HCT116 (cell line): ENCODE data around the gene LEFTY2. TPM values are rescaled to one million over a fixed set of nuclear protein-coding genes. Genes with fewer than 3 reads are reported as not detected.

Experiments
- ATAC-seq: fragments of 200-7000 bp; cut with Tn5 transposase; 2 replicates; pipeline ENCODE4 v1.9.1; 2020; ENCODE audit warnings: mild to moderate bottlenecking, moderate library complexity
- BruUV-seq: library from RNA; stranded (reverse); fragments of 400-500 nt; replicated peaks from 2 replicates; lab custom pipeline; 2021; lab: Mats Ljungman, UMichigan
- CTCF ChIA-PET: fragments of 300-600 bp; sonication (Branson Sonifier 250); formaldehyde crosslinking; loops from one replicate; lab custom pipeline; 2021; ENCODE audit warnings: antibody characterized with exemption; lab: Charles Lee
- POLR2A ChIA-PET: fragments of 300-600, 350-600 bp; sonication (Branson Sonifier 250); formaldehyde crosslinking; loops from one replicate; lab custom pipeline; 2021; ENCODE audit warnings: antibody characterized with exemption; lab: Charles Lee
- RAD21 ChIA-PET, 2 experiments: fragments of 300-600 bp; sonication (Branson Sonifier 250); formaldehyde crosslinking; loops; one replicate each; lab custom pipeline; 2023; ENCODE audit warnings: low total read pairs in 2 of 2; ENCODE audit not compliant: uncharacterized antibody in 2 of 2, unreplicated experiment in 2 of 2, low non-redundant PET in 1 of 2; lab: Charles Lee
- DNase-seq: peaks from one replicate; pipeline ENCODE4 v3.0.0-alpha.2; 2010; ENCODE audit warnings: low read depth, low spot score
- H2AFZ ChIP-seq: fragments of 200-600 bp; shearing (Covaris generic), sonication (generic); 2 replicates; pipeline ENCODE4 v1.6.1; 2017; ENCODE audit warnings: low read depth, mixed run types, mixed read lengths, antibody characterized with exemption, low read length; ENCODE audit not compliant: poor library complexity, severe bottlenecking
- H3K27ac ChIP-seq: 2 replicates; pipeline ENCODE4 v1.5.1; 2012; ENCODE audit warnings: low read depth, low read length
- H3K27me3 ChIP-seq: fragments of 200-600 bp; sonication (generic); 2 replicates; pipeline ENCODE4 v1.6.1; 2016; ENCODE audit warnings: mixed run types, low read length, mixed read lengths; ENCODE audit not compliant: insufficient read depth
- H3K36me3 ChIP-seq, 2 experiments: fragments of 200-500 bp in 1 of 2; fragments of 200-600 bp in 1 of 2; sonication (Bioruptor generic) in 1 of 2; sonication (generic) in 1 of 2; 2 replicates each; pipeline versions ENCODE4 v1.5.1 to v1.6.1; 2014 to 2016; ENCODE audit warnings: low read length in 2 of 2, inconsistent platforms in 1 of 2, mixed read lengths in 1 of 2, mixed run types in 1 of 2; ENCODE audit not compliant: insufficient read depth in 2 of 2, control insufficient read depth in 1 of 2
- H3K4me1 ChIP-seq, 2 experiments: fragments of 200-600 bp in 1 of 2; sonication (generic) in 1 of 2; 2 replicates each; pipeline versions ENCODE4 v1.5.1 to v1.6.1; 2012 to 2017; ENCODE audit warnings: low read length in 2 of 2, inconsistent platforms in 1 of 2, mild to moderate bottlenecking in 1 of 2, mixed read lengths in 1 of 2, mixed run types in 1 of 2, moderate library complexity in 1 of 2; ENCODE audit not compliant: insufficient read depth in 2 of 2, control insufficient read depth in 1 of 2
- H3K4me2 ChIP-seq: fragments of 200-600 bp; sonication (generic); 2 replicates; pipeline ENCODE4 v1.6.1; 2017; ENCODE audit warnings: mixed run types, low read length, mixed read lengths
- H3K4me3 ChIP-seq, 2 experiments: fragments of 200-600 bp in 1 of 2; sonication (generic) in 1 of 2; replicated peaks in 1 of 2; 2 replicates each; pipeline ENCODE4 v1.5.1; 2011 to 2016; ENCODE audit warnings: low read length in 2 of 2, control low read depth in 1 of 2, low read depth in 1 of 2, mild to moderate bottlenecking in 1 of 2, mixed read lengths in 1 of 2, mixed run types in 1 of 2
- H3K79me2 ChIP-seq: fragments of 200-600 bp; sonication (generic); 2 replicates; pipeline ENCODE4 v1.6.1; 2017; ENCODE audit warnings: mild to moderate bottlenecking, mixed run types, low read length, moderate library complexity, mixed read lengths; ENCODE audit not compliant: insufficient read depth
- H3K9ac ChIP-seq: fragments of 200-600 bp; sonication (generic); 2 replicates; pipeline ENCODE4 v1.6.1; 2016; ENCODE audit warnings: low read length, mixed read lengths
- H3K9me2 ChIP-seq: fragments of 200-600 bp; sonication (generic), shearing (Covaris generic); 2 replicates; pipeline ENCODE4 v1.6.1; 2017; ENCODE audit warnings: mixed run types, mild to moderate bottlenecking, moderate library complexity; ENCODE audit not compliant: insufficient read depth
- H3K9me3 ChIP-seq, 2 experiments: fragments of 200-500 bp in 1 of 2; fragments of 200-600 bp in 1 of 2; sonication (Bioruptor generic) in 1 of 2; sonication (generic) in 1 of 2; 2 replicates each; pipeline ENCODE4 v1.6.1; 2014 to 2017; ENCODE audit warnings: low read length in 2 of 2, mixed read lengths in 2 of 2, inconsistent platforms in 1 of 2, low read depth in 1 of 2, mild to moderate bottlenecking in 1 of 2, mixed run types in 1 of 2, moderate library complexity in 1 of 2; ENCODE audit not compliant: control insufficient read depth in 1 of 2, insufficient read depth in 1 of 2
- H4K20me1 ChIP-seq: fragments of 200-600 bp; sonication (generic), shearing (Covaris generic); 2 replicates; pipeline ENCODE4 v1.6.1; 2017; ENCODE audit warnings: mixed run types, mild to moderate bottlenecking, moderate library complexity; ENCODE audit not compliant: insufficient read depth
- CBX3 ChIP-seq: IDR thresholded peaks from 2 replicates; pipeline ENCODE4 v1.6.1; 2012; ENCODE audit warnings: low read depth
- SP1 ChIP-seq: IDR thresholded peaks from 2 replicates; pipeline ENCODE4 v1.6.1; 2012; ENCODE audit warnings: low read depth
- SRF ChIP-seq: IDR thresholded peaks from 2 replicates; pipeline ENCODE4 v1.6.1; 2012; ENCODE audit warnings: low read depth
- intact Hi-C: fragments of 100-400 bp; cut with micrococcal nuclease; formaldehyde crosslinking; loops from 2 replicates; pipeline ENCODE4 v1.10.0; 2022
- total RNA-seq: library from RNA; stranded (reverse); gene quantifications from one replicate; pipeline ENCODE4 v1.2.1, GENCODE V29; 2021; ENCODE audit not compliant: unreplicated experiment
- TF ChIP-seq, protein P1 (sequence below), 3 experiments: fragments of 200-600 bp in 1 of 3; sonication (generic) in 1 of 3; IDR thresholded peaks in 2 of 3; conservative IDR thresholded peaks in 1 of 3; 2 replicates each; pipeline ENCODE4 v1.5.1; 2012 to 2017; ENCODE audit warnings: low read depth in 2 of 3, low read length in 2 of 3, antibody characterized with exemption in 1 of 3, borderline replicate concordance in 1 of 3, control low read depth in 1 of 3, mild to moderate bottlenecking in 1 of 3, mixed read lengths in 1 of 3, mixed run types in 1 of 3, moderate library complexity in 1 of 3; ENCODE audit not compliant: insufficient read depth in 1 of 3

Gene LEFTY2
- total RNA-seq, 1 experiment from 2014 or later = not detected

DNA sequence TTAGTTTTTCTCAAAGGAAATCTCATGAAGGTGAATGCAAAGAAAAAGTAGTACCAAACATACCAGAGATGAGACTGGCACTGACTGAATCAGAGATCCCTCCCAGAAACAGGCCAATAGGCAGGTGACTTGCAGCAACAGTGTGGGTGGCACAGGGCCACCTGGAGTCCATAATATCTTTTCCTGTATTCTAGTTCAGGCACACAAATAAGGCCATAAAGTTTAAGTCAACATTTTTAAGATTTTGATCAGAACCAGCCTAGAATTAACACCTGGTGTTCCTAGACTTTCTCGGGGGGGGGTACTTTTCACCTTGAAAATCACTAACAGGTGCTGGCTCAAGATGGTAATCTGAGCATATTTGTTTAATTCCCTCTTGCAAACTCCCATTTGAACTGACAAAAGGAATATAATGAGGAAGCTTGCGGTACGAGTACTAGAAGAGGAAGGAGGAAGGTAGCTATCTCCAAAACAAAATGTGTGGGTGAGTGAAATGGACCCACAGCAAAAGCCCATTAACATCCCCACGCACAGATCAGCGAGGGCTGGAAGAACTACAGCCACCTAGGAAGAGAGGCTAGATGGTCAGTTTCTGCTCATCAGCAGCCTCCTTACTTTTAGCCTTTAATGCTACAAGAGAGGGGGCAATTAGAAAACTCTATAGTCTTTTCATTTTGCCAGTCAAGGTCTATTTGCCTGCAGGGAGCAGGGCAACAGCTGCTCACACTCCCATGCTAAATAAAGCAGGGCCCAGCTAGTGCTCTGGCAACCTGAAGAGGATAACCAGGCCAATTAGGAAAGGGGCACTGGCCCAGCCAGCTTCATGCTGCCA lies 39.2 kb upstream of the LEFTY2 start (continued):
- TF ChIP-seq, protein P1, sequence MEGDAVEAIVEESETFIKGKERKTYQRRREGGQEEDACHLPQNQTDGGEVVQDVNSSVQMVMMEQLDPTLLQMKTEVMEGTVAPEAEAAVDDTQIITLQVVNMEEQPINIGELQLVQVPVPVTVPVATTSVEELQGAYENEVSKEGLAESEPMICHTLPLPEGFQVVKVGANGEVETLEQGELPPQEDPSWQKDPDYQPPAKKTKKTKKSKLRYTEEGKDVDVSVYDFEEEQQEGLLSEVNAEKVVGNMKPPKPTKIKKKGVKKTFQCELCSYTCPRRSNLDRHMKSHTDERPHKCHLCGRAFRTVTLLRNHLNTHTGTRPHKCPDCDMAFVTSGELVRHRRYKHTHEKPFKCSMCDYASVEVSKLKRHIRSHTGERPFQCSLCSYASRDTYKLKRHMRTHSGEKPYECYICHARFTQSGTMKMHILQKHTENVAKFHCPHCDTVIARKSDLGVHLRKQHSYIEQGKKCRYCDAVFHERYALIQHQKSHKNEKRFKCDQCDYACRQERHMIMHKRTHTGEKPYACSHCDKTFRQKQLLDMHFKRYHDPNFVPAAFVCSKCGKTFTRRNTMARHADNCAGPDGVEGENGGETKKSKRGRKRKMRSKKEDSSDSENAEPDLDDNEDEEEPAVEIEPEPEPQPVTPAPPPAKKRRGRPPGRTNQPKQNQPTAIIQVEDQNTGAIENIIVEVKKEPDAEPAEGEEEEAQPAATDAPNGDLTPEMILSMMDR (IDR thresholded peaks at IDR 0.05 in 2 of 3, conservative IDR thresholded peaks at IDR 0.05 in 1 of 3; ENCODE audit: borderline replicate concordance in 1 of 3, insufficient read depth in 1 of 3, low read depth in 2 of 3, low read length in 2 of 3) = no peak

DNA sequence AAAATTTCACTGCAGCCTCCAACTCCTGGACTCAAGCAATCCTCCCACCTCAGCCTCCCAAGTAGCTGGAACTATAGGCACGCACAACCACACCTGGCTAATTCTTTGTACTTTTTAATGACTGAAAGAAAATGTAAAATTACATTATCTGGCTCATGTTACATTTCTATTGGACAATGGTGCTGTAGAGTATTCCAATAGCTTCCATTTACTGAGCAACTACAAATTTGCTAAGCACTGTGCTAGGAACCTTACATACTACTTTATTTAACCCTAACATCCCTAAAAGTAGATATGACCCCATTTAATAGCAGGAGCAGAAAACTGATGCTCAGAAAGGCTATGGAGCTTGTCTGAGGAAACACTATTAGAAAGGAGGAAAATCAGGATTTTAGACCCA lies 38.4 kb upstream of the LEFTY2 start:
- Histone ChIP-seq H3K4me2 (no peak overlapping the region), H3K9me2 (no peaks in the 10 kb centered on the region), H3K9ac (no peak overlapping the region), H3K4me3 (no peak overlapping the region), H3K27me3 (no peaks in the 10 kb centered on the region), H3K36me3 (peaks cover 21 to 47% of the 10 kb centered on the region in 2 experiments), H4K20me1 (no peaks in the 10 kb centered on the region), H3K4me1 (no peaks in the 10 kb centered on the region), H3K79me2 (peaks cover 3% of the 10 kb centered on the region; the same call in 1 of the 2 replicates), H3K9me3 (peaks cover 4 to 8% of the 10 kb centered on the region in 2 experiments; a peak in 2 of 4 replicates), H2AFZ (no peak overlapping the region)
- ChIA-PET RAD21 (no interaction called here), CTCF (interaction anchor here (1.9 kb wide), 1 partner anchor 505 kb away, joined by 6 read pairs; no protein-coding TSS in a partner anchor), POLR2A (no interaction called here)
- no peak for ATAC-seq
- BruUV-seq = no TSS peak
- intact Hi-C loops = loop anchor here (5.0 to 10.0 kb wide), 4 partner anchors 125 to 1465 kb away; no protein-coding TSS in a partner anchor
- TF ChIP-seq SP1 = no peak
- TF ChIP-seq CBX3 = no peak
- TF ChIP-seq SRF = no peak
- TF ChIP-seq, all 23 proteins: peak for 0
- H3K27ac ChIP-seq = no peak overlapping the region
- DNase-seq = no peak
